K562 (cell line): ENCODE data around the gene ARPC4. TPM values are rescaled to one million over a fixed set of nuclear protein-coding genes. Genes with fewer than 3 reads are reported as not detected.
A peak's percentile ranks its signal among the peaks of the same experiment; 100 is the strongest.

Experiments used
- ATAC-seq: fragments of 200-7000 bp; cut with Tn5 transposase; 3 replicates; pipeline ENCODE4 v1.9.1; 2020; ENCODE audit warnings: moderate library complexity
- BruUV-seq: library from RNA; stranded (reverse); fragments of 400-500 nt; replicated peaks from 2 replicates; lab custom pipeline; 2021; lab: Mats Ljungman, UMichigan
- CTCF ChIA-PET: fragments of 300-600 bp; formaldehyde crosslinking; extraction: SDS; loops from one replicate; lab custom pipeline; 2021; ENCODE audit warnings: low intra/inter-chr PET ratio; lab: Yijun Ruan, JAX
- POLR2A ChIA-PET: fragments of 300-600, 350-650 bp; sonication (Branson Sonifier 250); formaldehyde crosslinking; extraction: SDS; loops from one replicate; lab custom pipeline; 2021; ENCODE audit warnings: antibody characterized with exemption, inconsistent platforms; lab: Yijun Ruan, JAX
- DNase-seq, 4 experiments: peaks; one replicate each; pipeline versions ENCODE4 v3.0.0 to v3.0.0-alpha.2; 2011 to 2018; ENCODE audit warnings: low spot score in 3 of 4, mixed read lengths in 3 of 4; ENCODE audit errors: extremely low read depth in 1 of 4
- FAIRE-seq: peaks from 2 replicates; lab custom pipeline; 2011; peaks lifted over from hg19 to GRCh38; lab: Jason Lieb, UNC
- H2AFZ ChIP-seq: 2 replicates; pipeline ENCODE4 v1.6.0; 2011; ENCODE audit warnings: low read depth, low read length, control low read depth, inconsistent platforms
- H3K27ac ChIP-seq: fragments of 200-600 bp; 3 replicates; pipeline ENCODE4 v1.8.0; 2011; ENCODE audit warnings: low read depth, mild to moderate bottlenecking, control low read depth, inconsistent platforms, low read length, moderate library complexity, mixed read lengths; ENCODE audit errors: extremely low read depth
- H3K27me3 ChIP-seq, 2 experiments: fragments of 300-600 bp in 1 of 2; 2 replicates in 1 of 2; 3 replicates in 1 of 2; pipeline versions ENCODE4 v1.6.0 to v1.8.0; 2011; ENCODE audit warnings: inconsistent platforms in 2 of 2, low read length in 2 of 2, mild to moderate bottlenecking in 1 of 2, mixed read lengths in 1 of 2, moderate library complexity in 1 of 2; ENCODE audit not compliant: control insufficient read depth in 2 of 2, insufficient read depth in 2 of 2
- H3K36me3 ChIP-seq: fragments of 300-600 bp; 3 replicates; pipeline ENCODE4 v1.8.0; 2011; ENCODE audit warnings: mild to moderate bottlenecking, low read length, inconsistent platforms; ENCODE audit not compliant: control insufficient read depth, insufficient read depth
- H3K4me1 ChIP-seq, 2 experiments: fragments of 200-600 bp in 1 of 2; replicated peaks in 1 of 2; 2 replicates in 1 of 2; 3 replicates in 1 of 2; pipeline versions ENCODE4 v1.5.1 to v1.8.0; 2011; ENCODE audit warnings: inconsistent platforms in 2 of 2, low read length in 2 of 2, mild to moderate bottlenecking in 1 of 2, mixed read lengths in 1 of 2, moderate library complexity in 1 of 2; ENCODE audit not compliant: control insufficient read depth in 2 of 2, insufficient read depth in 2 of 2
- H3K4me2 ChIP-seq: 2 replicates; pipeline ENCODE4 v1.6.1; 2011; ENCODE audit warnings: low read length, control low read depth, inconsistent platforms, mixed read lengths; ENCODE audit not compliant: insufficient read depth
- H3K4me3 ChIP-seq: fragments of 200-600 bp; sonication (generic), shearing (Covaris generic); 2 replicates; pipeline ENCODE4 v1.5.1; 2016; ENCODE audit warnings: control low read depth, inconsistent platforms
- H3K79me2 ChIP-seq: fragments of 200-600 bp; 3 replicates; pipeline ENCODE4 v1.8.0; 2011; ENCODE audit warnings: low read length, inconsistent platforms; ENCODE audit not compliant: control insufficient read depth, insufficient read depth
- H3K9ac ChIP-seq, 2 experiments: 2 replicates each; pipeline versions ENCODE4 v1.6.0 to v1.6.1; 2011; ENCODE audit warnings: low read depth in 2 of 2, low read length in 2 of 2, control low read depth in 1 of 2, inconsistent platforms in 1 of 2, mild to moderate bottlenecking in 1 of 2, mixed read lengths in 1 of 2; ENCODE audit not compliant: insufficient read depth in 1 of 2
- H3K9me1 ChIP-seq: one replicate; pipeline ENCODE4 v1.6.0; 2011; ENCODE audit warnings: inconsistent platforms, mild to moderate bottlenecking, low read length, moderate library complexity; ENCODE audit not compliant: control insufficient read depth, insufficient read depth
- H3K9me3 ChIP-seq: replicated peaks from 2 replicates; pipeline ENCODE4 v1.5.1; 2011; ENCODE audit warnings: low read depth, low read length, inconsistent platforms; ENCODE audit not compliant: control insufficient read depth, insufficient read depth
- H4K20me1 ChIP-seq: replicated peaks from 2 replicates; pipeline ENCODE4 v1.6.1; 2011; ENCODE audit warnings: low read length, inconsistent platforms, mixed read lengths; ENCODE audit not compliant: control insufficient read depth, insufficient read depth
- CTBP1 ChIP-seq: fragments of 450-650 bp; IDR thresholded peaks from 2 replicates; pipeline ENCODE4 v1.6.1; 2016; ENCODE audit warnings: borderline replicate concordance
- KAT7 ChIP-seq: sonication (generic); formaldehyde crosslinking; IDR thresholded peaks from 2 replicates; pipeline ENCODE4 v1.8.0; 2022; ENCODE audit warnings: missing genetic modification reagents, mild to moderate bottlenecking, borderline replicate concordance
- PREB ChIP-seq: sonication (generic); formaldehyde crosslinking; IDR thresholded peaks from 2 replicates; pipeline ENCODE4 v1.8.1; 2023; ENCODE audit warnings: mild to moderate bottlenecking, missing genetic modification reagents
- RAD21 ChIP-seq, 2 experiments: fragments of 250-450 bp in 1 of 2; fragments of 450-650 bp in 1 of 2; sonication (Bioruptor Pico) in 1 of 2; formaldehyde crosslinking in 1 of 2; IDR thresholded peaks in 1 of 2; conservative IDR thresholded peaks in 1 of 2; 2 replicates each; pipeline versions ENCODE4 v1.4.0 to v1.8.0; 2020 to 2022; ENCODE audit warnings: mild to moderate bottlenecking in 2 of 2, moderate library complexity in 1 of 2
- SRSF1 ChIP-seq: fragments of 200-400 bp; formaldehyde crosslinking; IDR thresholded peaks from 2 replicates; pipeline ENCODE4 v1.6.1; 2017; ENCODE audit warnings: mild to moderate bottlenecking, low read depth, low read length, moderate library complexity
- ZC3H8 ChIP-seq: fragments of 450-650 bp; IDR thresholded peaks from 2 replicates; pipeline ENCODE4 v1.6.1; 2017
- ZMIZ1 ChIP-seq, 2 experiments: fragments of 150-350 bp in 1 of 2; IDR thresholded peaks; 2 replicates each; pipeline ENCODE4 v1.6.1; 2012 to 2016; ENCODE audit warnings: low read depth in 2 of 2, low read length in 2 of 2, mild to moderate bottlenecking in 1 of 2, moderate library complexity in 1 of 2
- ZNF431 ChIP-seq: sonication (generic); formaldehyde crosslinking; IDR thresholded peaks from 2 replicates; pipeline ENCODE4 v1.8.0; 2022; ENCODE audit warnings: mild to moderate bottlenecking, missing genetic modification reagents
- WGBS: fragments of 100-300 bp; shearing (Covaris generic); methylation state at CpG from one replicate; pipeline ENCODE4 v1.1.6; 2016; ENCODE audit warnings: low coverage, mixed read lengths; ENCODE audit not compliant: insufficient coverage; ENCODE audit errors: missing lambda C conversion rate; 5-methylcytosine and 5-hydroxymethylcytosine counted together
- in situ Hi-C: fragments of 300-500 bp; cut with MboI; formaldehyde crosslinking; loops from 4 replicates; pipeline ENCODE4 v1.15.0; 2018; ENCODE audit warnings: inconsistent platforms, mixed read lengths
- intact Hi-C: fragments of 100-400 bp; cut with micrococcal nuclease; formaldehyde crosslinking; loops from 2 replicates; pipeline ENCODE4 v1.14.2; 2022
- polyA plus RNA-seq, 8 experiments: library from polyadenylated mRNA; depleted of rRNA in 4 of 8; stranded (reverse) in 5 of 8; unstranded in 3 of 8; fragments of >200 nt; fragmentation: Nextera tagmentation in 2 of 8; fragmentation: Illumina TruSeq in 1 of 8; extraction: Ambion mirVana in 2 of 8; extraction: Trizol in 1 of 8; gene quantifications; 2 replicates each; pipeline versions ENCODE4 v1.2.1 to v1.2.3, GENCODE V29; 2011 to 2014; ENCODE audit warnings: inconsistent platforms in 1 of 8, missing spikeins in 1 of 8
- total RNA-seq, 7 experiments: library from RNA; depleted of rRNA in 6 of 7; stranded (reverse); fragments of >200 nt in 6 of 7; fragmentation: Illumina TruSeq in 2 of 7; extraction: Trizol in 2 of 7; gene quantifications; 2 replicates each; pipeline versions ENCODE4 v1.2.1 to v1.2.3, GENCODE V29; 2011 to 2021; ENCODE audit warnings: low replicate concordance in 1 of 7

ARPC4 gene
- total and polyA plus RNA-seq, 9 of the 15 experiments (the other 6 are each of a cell fraction or from before 2014, with no cell fraction given), result 20.1 to 153 (median 119) TPM

- Histone ChIP-seq H3K79me2 (no peaks in the 10 kb centered on the region), H3K27me3 (no peaks in the 10 kb centered on the region), H3K36me3 (peaks cover 62% of the 10 kb centered on the region), H4K20me1 (no peaks in the 10 kb centered on the region), H3K9me1 (no peaks in the 10 kb centered on the region), H3K4me3 (no peak overlapping the region), H3K4me1 (peaks cover 38 to 40% of the 10 kb centered on the region in 2 experiments), H3K4me2 (no peak overlapping the region), H2AFZ (no peak overlapping the region), H3K9me3 (no peaks in the 10 kb centered on the region), H3K9ac (no peak overlapping the region), H3K27ac (no peak overlapping the region)
- ATAC-seq (peak; percentile 21), FAIRE-seq (no peak), DNase-seq (peak in 1 of 4 experiments; percentile 51)
- CTCF ChIA-PET, result interaction anchor here (0.6 kb wide), 1 partner anchor 1101 kb away, joined by 4 read pairs; no protein-coding TSS in a partner anchor
- no TSS peak for BruUV-seq
- POLR2A ChIA-PET, result interaction anchor here (1.1 to 3.1 kb wide), 2 partner anchors 11 to 33 kb away, joined by 4 to 21 read pairs; partner anchors contain the start of genes ARPC4 and OGG1
- in situ Hi-C loops (no loop called here), intact Hi-C loops (loop anchor here (5.0 kb wide), 1 partner anchor 150 kb away; the partner anchor contains the start of gene CRELD1)
- 32% methylated on average over 3 of the region's 3 CpGs for WGBS
- TF ChIP-seq KAT7 (CRISPR knock-in tag) (no peak), PREB (CRISPR knock-in tag) (no peak), ZNF431 (CRISPR knock-in tag) (no peak), ZMIZ1 (IDR thresholded peaks at IDR 0.05; ENCODE audit: low read depth in 2 of 2, low read length in 2 of 2) (no peak), SRSF1 (no peak), ZC3H8 (no peak), CTBP1 (no peak), RAD21 (CRISPR knock-in tag; conservative IDR thresholded peaks at IDR 0.05 in 1 of 2, IDR thresholded peaks at IDR 0.05 in 1 of 2) (peak; percentile 42 to 59)
These were observed 10.1 kb upstream of the ARPC4 start for GRCh38 chr3:9782770-9783169.
